ES-I3 (cell line): ENCODE measurements around the gene TBX1.

Experiments
- H3K36me3 ChIP-seq: 2 replicates; pipeline ENCODE4 v1.6.1; 2013; ENCODE audit warnings: mild to moderate bottlenecking, low read length, control low read depth, moderate library complexity; ENCODE audit not compliant: insufficient read depth
- H3K4me1 ChIP-seq: 2 replicates; pipeline ENCODE4 v1.6.1; 2013; ENCODE audit warnings: mild to moderate bottlenecking, control low read depth, low read length; ENCODE audit not compliant: insufficient read depth
- H3K9ac ChIP-seq: 2 replicates; pipeline ENCODE4 v1.6.1; 2013; ENCODE audit warnings: low read depth, mild to moderate bottlenecking, low read length, moderate library complexity
- H3K9me3 ChIP-seq: 2 replicates; pipeline ENCODE4 v1.6.1; 2013; ENCODE audit warnings: mild to moderate bottlenecking, low read length, moderate library complexity; ENCODE audit not compliant: control insufficient read depth, insufficient read depth

TBX1 gene

DNA sequence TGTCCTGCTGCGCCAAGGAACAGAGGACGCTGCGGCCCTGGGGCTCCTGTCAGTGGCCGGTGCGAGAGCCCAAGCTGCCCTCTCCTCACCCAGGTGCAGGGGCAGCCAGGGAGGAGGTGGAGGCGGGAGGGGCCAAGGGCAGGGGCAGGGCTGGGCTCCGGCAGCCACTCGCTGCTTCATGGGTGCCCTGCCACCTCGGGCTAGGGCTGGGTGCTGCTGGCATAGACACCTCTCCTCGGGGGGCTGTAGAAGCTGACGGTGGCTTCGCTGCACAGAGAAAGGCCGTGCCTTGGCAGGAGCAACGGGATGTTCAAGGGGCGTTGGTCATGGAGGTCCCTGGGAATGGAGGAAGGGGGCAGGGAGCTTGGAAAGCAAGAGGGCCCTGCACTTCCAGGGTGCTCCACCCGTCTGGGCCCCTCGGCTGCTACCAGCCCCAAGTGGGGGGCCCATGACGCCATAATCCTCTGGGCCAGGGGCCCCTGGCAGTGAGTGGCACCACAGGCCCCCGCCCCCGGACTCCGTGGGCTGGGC, 1.6 kb upstream of the TBX1 start:
- H3K9me3 ChIP-seq, result no peaks in the 10 kb centered on the region
- H3K9ac ChIP-seq, result peak overlapping the region; percentile 13; the same call in 1 of the 2 replicates
- no peaks in the 10 kb centered on the region for H3K36me3 ChIP-seq
- H3K4me1 ChIP-seq, result no peaks in the 10 kb centered on the region; the same call in 1 of the 2 replicates

DNA sequence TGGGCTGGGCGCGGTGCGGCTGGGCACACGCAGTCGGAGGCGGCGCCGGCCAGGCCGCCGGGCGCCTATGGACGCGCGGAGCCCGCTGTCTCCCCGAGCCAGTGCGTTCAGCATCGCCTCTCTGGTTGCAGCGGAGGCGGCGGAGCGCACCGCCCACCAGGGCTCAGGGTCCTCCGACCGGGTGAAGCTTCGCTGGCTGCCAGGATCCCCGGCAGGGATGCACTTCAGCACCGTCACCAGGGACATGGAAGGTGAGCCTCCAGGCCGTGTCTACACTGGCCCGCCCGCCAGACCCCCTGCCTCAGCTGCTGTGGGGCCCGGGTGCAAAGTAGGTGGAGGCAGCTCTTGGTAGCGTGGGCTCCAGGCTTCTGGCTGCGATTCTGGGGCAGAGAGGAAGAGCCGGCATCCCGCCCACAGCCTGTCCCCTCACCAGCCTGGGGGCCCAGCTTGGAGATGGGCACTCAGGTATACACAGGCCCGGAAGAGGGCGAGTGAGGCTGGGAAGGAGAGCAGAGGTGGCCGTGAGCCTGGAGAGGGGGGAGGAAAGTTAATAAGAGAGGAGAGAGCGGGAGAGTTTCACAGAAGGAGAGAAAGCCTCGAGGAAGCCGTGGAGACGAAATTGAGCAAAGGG, 1.0 kb upstream of the TBX1 start:
- Histone ChIP-seq H3K4me1 (peaks cover 1% of the 10 kb centered on the region; the same call in 1 of the 2 replicates), H3K9ac (peak overlapping the region; percentile 13; the same call in 1 of the 2 replicates), H3K9me3 (no peaks in the 10 kb centered on the region)

DNA sequence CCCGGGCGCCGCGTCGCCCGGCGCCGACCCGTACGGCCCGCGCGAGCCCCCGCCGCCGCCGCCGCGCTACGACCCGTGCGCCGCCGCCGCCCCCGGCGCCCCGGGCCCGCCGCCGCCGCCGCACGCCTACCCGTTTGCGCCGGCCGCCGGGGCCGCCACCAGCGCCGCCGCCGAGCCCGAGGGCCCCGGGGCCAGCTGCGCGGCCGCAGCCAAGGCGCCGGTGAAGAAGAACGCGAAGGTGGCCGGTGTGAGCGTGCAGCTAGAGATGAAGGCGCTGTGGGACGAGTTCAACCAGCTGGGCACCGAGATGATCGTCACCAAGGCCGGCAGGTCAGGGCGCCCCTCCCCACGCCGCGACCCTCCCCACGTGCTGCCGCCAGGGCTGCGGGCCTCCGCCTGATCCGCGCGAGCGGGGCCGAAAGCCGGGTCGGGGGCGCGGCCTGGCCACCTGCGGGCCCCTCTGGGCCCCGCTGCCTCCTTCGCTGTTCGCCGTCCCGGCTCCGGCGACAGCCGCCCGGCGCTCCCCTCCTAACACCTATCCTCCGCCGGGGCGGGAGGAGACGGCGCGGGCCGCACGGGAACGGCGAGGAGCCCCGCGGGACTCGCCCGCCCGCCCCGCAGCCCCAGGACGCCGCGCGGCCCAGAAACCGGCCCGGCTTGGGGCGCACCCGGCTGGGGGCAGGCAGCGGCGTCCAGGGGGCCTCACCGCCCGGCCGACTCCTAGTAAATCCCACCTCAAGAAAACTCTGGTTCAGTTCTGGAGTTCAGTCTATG, 560 bp downstream of the TBX1 start:
- peak overlapping the region; percentile 30; the same call in 1 of the 2 replicates for H3K9ac ChIP-seq
- no peaks in the 10 kb centered on the region for H3K9me3 ChIP-seq
- H3K36me3 ChIP-seq, result no peaks in the 10 kb centered on the region
- peaks cover 7% of the 10 kb centered on the region for H3K4me1 ChIP-seq

More for the DNA sequence above, 1.0 kb upstream of the TBX1 start:
- no peaks in the 10 kb centered on the region for H3K36me3 ChIP-seq

DNA sequence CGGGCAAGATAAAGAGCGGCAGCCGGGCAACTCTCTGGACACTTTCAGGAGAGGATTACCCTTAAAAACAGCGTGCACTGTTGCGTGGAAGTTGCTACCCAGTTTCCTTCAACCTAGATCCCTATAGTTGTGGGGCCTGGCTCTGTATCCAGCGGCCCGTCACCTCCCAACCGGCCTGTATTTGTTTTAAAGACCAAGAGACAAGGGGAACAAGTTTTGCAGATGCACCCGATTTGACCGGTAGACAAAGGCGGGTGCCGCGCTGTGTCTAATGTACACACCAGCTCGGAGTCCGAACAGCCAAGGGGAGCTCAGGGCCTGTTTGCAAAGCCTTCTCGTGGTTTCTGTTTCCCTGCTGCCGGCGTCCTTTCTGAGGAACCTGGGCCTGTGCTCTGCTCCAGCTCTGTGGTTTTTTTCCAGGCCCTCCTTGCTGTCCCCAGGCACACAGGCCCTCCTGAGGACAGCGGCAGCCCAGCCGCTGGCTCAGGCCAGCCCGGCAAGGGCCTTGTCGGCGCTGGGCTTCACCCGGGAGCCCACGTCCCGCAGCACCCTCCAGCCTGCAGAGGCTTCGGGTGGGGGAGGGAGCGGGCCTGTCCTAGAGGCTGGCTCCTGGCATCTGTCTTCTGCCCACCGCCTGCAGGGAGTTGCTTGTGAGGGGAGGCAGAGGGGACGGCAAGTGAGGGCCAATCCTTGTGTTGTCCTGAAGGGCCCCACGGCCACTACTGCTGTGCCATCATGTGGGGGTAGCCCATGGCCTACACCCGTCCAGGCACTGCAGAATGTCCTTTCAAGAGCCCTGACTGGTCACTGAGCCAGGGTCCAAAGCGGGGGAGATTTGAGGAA, 1.4 kb downstream of the TBX1 start:
- H3K9me3 ChIP-seq, result no peaks in the 10 kb centered on the region
- peaks cover 7% of the 10 kb centered on the region for H3K4me1 ChIP-seq
- H3K36me3 ChIP-seq, result no peaks in the 10 kb centered on the region
- peak overlapping the region; percentile 30; the same call in 1 of the 2 replicates for H3K9ac ChIP-seq

DNA sequence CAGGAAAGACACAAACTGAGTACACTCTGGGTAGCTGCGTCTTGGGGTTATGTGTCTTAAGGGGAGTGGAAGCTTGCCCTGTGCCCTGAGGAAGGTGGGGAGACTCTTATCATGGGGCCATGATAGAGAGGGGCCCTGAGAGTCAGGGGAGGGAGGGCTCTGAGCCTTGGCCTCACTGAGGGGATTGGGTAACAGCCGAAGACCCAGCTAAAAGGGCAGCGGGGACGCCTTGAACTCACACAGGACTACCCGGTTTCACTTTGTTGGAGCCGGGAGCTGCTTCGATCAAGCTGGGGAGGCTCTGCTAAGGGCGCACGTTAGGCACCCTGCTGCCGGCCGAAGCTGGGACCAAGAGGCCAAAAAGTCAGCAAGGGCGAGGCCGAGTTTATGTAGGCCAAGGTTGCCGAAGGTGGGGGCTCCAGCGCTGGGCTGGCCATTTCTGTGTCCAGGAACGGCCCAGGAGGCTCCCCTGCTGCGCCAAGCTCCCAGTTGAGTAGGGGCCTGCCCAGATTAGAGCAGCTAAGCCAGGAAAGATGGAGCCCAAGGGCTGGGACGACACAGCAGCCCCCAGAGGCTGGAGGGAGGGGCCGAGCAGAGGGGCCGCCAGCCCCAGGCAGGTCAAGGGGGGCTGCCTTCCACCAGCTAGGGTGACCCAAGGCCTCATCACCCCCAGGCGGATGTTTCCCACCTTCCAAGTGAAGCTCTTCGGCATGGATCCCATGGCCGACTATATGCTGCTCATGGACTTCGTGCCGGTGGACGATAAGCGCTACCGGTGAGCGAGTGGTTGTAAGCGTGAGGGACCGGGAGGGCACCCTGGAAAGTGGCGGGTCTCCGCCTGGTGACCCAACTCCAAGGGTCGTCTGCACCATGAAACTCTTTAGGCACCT, 2.2 kb downstream of the TBX1 start:
- Histone ChIP-seq H3K36me3 (no peaks in the 10 kb centered on the region), H3K9me3 (no peaks in the 10 kb centered on the region), H3K4me1 (peaks cover 8% of the 10 kb centered on the region), H3K9ac (no peak overlapping the region)

DNA sequence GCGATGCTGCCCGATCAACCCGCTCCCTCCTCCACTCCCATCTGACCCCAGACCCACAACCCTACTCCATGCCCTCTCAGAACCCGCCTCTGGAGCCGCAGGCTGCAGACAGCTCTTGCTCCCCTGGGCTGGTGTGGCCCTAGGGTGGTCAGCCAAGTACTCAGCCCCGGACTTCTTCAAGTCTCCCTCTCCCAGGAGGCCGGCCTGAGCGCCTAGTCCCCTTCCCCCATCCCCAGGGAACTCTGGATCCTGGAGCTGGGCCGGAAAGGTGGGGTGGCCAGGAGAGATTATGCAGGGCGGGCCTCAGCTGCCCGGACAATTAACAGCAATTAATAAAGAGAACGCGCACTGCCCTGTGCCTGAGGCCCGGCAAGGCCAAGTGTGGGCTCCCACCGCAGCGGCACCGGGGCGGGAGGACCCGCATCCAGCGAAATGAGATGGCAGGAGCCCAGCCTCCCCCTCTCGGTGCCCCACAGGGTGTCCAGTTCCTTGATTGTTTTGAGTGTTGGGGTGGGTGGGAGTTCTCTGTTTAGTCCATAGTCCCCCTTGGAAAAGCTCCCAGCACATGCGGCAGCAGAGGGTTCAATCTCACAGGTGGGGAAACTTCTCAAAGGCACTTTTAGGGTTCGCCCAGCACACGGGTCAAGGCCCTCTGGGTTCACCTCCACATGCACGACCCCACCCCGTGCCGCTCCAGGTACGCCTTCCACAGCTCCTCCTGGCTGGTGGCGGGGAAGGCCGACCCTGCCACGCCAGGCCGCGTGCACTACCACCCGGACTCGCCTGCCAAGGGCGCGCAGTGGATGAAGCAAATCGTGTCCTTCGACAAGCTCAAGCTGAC, 3.1 kb downstream of the TBX1 start:
- Histone ChIP-seq H3K9me3 (no peaks in the 10 kb centered on the region), H3K36me3 (no peaks in the 10 kb centered on the region), H3K9ac (no peak overlapping the region), H3K4me1 (peaks cover 11% of the 10 kb centered on the region)

DNA sequence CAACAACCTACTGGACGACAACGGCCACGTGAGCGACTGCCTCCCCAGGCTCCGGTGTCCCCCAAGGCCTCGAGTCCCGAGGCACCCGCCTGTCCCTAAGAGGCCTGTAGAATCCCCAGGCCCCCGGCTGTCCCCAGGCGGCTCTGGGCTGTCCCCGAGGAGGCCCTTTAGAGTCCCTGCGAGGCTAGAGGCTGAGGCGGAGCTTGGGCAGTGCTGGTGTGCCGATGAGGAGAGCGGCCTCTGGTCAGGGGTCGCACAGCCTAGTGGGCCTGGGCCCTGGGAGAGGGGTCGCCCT, 3.7 kb downstream of the TBX1 start:
- Histone ChIP-seq H3K36me3 (no peaks in the 10 kb centered on the region), H3K9me3 (no peaks in the 10 kb centered on the region), H3K4me1 (peaks cover 11% of the 10 kb centered on the region), H3K9ac (no peak overlapping the region)

DNA sequence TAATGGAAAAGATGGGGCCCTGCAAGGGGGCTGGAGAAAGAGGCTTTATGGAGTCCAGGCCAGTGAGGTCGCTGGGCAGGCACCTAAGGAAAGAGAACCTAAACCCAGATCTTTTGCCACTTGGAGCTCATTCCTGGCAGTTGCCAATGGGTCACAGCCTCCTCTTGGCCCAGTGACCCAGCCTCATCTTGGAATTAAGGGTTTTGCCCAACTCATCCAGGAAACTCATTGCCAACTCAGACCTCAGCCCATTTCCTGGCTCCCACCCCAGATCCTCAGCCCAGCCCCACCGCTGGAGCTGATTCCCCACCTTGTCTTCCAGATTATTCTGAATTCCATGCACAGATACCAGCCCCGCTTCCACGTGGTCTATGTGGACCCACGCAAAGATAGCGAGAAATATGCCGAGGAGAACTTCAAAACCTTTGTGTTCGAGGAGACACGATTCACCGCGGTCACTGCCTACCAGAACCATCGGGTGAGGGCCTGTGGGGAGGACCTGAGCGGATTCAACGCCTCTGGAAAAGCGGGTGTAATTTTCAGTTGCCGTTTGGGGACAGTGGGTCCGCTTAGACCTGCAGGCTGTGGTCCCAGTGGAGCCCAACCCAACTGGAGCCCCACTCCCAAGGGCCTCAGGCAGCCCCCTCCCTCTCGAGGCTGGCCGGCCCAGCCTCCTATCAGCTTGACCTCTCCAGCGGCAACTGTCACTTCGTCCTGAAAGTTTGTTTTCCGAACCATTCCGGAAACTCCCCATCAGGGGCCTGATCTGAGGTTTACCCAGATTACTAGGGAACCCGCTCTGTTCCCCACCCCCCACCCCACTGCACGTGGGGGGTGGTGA, 4.3 kb downstream of the TBX1 start:
- Histone ChIP-seq H3K36me3 (no peaks in the 10 kb centered on the region), H3K9me3 (no peaks in the 10 kb centered on the region), H3K9ac (peak overlapping the region; percentile 28; the same call in 1 of the 2 replicates), H3K4me1 (peaks cover 11% of the 10 kb centered on the region)

DNA sequence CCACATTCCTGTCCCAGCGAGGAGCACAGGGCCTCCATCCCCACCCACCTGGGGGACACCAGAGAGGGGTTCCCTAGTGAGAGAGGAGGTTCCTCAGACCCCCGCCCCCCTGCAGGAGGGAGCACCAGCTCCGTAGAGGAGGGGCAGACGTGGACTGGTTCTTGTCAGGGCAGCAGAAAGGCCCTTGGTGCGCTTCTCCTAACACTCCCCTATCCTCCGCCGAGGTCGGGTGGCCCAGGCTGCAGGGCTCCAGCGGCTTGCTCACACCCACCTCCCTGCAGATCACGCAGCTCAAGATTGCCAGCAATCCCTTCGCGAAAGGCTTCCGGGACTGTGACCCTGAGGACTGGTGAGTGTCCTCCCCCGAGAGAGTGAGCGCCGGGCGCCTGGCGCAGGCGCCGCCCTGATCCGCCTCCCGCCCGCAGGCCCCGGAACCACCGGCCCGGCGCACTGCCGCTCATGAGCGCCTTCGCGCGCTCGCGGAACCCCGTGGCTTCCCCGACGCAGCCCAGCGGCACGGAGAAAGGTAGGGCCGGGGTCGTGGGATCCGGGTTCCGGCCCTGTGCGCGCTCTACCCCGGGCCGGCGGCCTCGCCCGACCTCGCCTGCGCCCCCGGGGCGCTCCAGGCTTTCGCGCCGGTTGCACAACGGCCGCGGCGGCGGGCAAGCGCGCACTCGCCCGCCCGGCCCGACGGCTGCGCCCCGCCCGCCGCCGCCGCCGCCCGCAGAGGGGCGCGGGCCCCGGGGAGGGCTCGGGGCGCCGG, 5.1 kb downstream of the TBX1 start:
- no peaks in the 10 kb centered on the region for H3K36me3 ChIP-seq
- no peaks in the 10 kb centered on the region for H3K9me3 ChIP-seq
- peak overlapping the region; percentile 28; the same call in 1 of the 2 replicates for H3K9ac ChIP-seq
- peaks cover 11% of the 10 kb centered on the region for H3K4me1 ChIP-seq

DNA sequence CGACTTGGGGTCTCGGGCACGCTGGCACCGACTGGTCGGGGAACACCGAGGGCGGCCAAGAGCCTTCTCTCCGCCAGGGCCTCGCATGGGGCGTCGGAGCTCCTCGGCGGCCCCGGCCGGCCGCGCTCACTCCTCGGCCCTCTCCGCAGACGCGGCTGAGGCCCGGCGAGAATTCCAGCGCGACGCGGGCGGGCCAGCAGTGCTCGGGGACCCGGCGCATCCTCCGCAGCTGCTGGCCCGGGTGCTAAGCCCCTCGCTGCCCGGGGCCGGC, 5.6 kb downstream of the TBX1 start:
- H3K9me3 ChIP-seq, result no peaks in the 10 kb centered on the region
- peaks cover 11% of the 10 kb centered on the region for H3K4me1 ChIP-seq
- no peaks in the 10 kb centered on the region for H3K36me3 ChIP-seq
- H3K9ac ChIP-seq, result peak overlapping the region; percentile 42; the same call in 1 of the 2 replicates

DNA sequence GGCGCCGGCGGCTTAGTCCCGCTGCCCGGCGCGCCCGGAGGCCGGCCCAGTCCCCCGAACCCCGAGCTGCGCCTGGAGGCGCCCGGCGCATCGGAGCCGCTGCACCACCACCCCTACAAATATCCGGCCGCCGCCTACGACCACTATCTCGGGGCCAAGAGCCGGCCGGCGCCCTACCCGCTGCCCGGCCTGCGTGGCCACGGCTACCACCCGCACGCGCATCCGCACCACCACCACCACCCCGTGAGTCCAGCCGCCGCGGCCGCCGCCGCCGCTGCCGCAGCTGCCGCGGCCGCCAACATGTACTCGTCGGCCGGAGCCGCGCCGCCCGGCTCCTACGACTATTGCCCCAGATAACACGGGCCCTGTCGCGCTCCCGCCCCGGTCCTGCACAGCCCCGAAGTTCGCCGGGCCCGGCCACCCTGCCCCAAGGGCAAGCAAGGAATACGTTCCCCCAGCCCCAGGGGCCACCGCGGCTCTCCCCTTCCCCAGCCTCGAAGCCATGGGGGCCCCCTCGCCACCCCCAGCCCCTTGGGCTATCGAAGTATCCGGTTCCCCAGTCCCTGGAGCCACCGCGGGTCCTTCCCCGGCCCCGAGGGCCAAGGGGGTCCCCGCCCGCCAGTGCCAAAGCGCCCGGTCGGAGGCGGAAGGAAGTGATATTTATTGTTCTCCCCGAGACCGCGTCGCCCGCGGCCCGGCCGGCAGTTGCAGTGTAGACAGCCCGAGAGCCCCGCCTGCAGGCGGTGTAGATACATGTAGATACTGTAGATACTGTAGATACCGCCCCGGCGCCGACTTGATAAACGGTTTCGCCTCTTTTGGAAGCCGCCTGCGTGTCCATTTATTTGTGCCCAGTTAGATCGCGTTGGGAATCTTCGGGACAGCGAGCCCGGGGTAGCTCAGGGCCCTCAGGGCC, 6.2 kb downstream of the TBX1 start:
- Histone ChIP-seq H3K4me1 (peaks cover 11% of the 10 kb centered on the region), H3K9me3 (no peaks in the 10 kb centered on the region), H3K36me3 (no peaks in the 10 kb centered on the region), H3K9ac (peak overlapping the region; percentile 42)
